HepG2 (cell line): ENCODE data around the gene C22orf15. TPM values are rescaled to one million over a fixed set of nuclear protein-coding genes. Genes with fewer than 3 reads are reported as not detected.

Source experiments
- ATAC-seq: fragments of 200-7000 bp; cut with Tn5 transposase; 3 replicates; pipeline ENCODE4 v1.9.1; 2020; ENCODE audit warnings: mild to moderate bottlenecking, moderate library complexity
- BruUV-seq: library from RNA; stranded (reverse); fragments of 400-500 nt; replicated peaks from 2 replicates; lab custom pipeline; 2021; lab: Mats Ljungman, UMichigan
- CTCF ChIA-PET: fragments of 300-600 bp; formaldehyde crosslinking; extraction: SDS; loops from one replicate; lab custom pipeline; 2021; ENCODE audit warnings: low total read pairs, inconsistent platforms, low intra/inter-chr PET ratio; lab: Yijun Ruan, JAX
- POLR2A ChIA-PET: fragments of 350-600 bp; sonication (Branson Sonifier 250); formaldehyde crosslinking; loops from one replicate; lab custom pipeline; 2020; ENCODE audit warnings: antibody characterized with exemption, inconsistent platforms; lab: Yijun Ruan, JAX
- DNase-seq: peaks from one replicate; pipeline ENCODE4 v3.0.0-alpha.2; 2015; ENCODE audit warnings: low spot score
- FAIRE-seq: peaks from 3 replicates; lab custom pipeline; 2011; peaks lifted over from hg19 to GRCh38; lab: Jason Lieb, UNC
- H2AFZ ChIP-seq: one replicate; pipeline ENCODE4 v1.6.1; 2011; ENCODE audit warnings: low read length, inconsistent platforms
- H3K27ac ChIP-seq: fragments of 300-600 bp; 3 replicates; pipeline ENCODE4 v1.8.0; 2011; ENCODE audit warnings: mixed run types, mild to moderate bottlenecking, mixed read lengths, low read length, inconsistent platforms; ENCODE audit not compliant: insufficient read depth; ENCODE audit errors: extremely low read length
- H3K27me3 ChIP-seq, 2 experiments: fragments of 200-600 bp in 1 of 2; 2 replicates in 1 of 2; 3 replicates in 1 of 2; pipeline versions ENCODE4 v1.6.0 to v1.8.0; 2011; ENCODE audit warnings: low read length in 2 of 2, mild to moderate bottlenecking in 2 of 2, moderate library complexity in 2 of 2, inconsistent platforms in 1 of 2; ENCODE audit not compliant: insufficient read depth in 2 of 2, control insufficient read depth in 1 of 2
- H3K36me3 ChIP-seq, 2 experiments: fragments of 200-600 bp in 1 of 2; replicated peaks in 1 of 2; 2 replicates in 1 of 2; 3 replicates in 1 of 2; pipeline versions ENCODE4 v1.5.1 to v1.8.0; 2011; ENCODE audit warnings: low read length in 2 of 2, inconsistent platforms in 1 of 2; ENCODE audit not compliant: insufficient read depth in 2 of 2, control insufficient read depth in 1 of 2
- H3K4me1 ChIP-seq: 2 replicates; pipeline ENCODE4 v1.5.1; 2012; ENCODE audit warnings: low read length, inconsistent platforms; ENCODE audit not compliant: insufficient read depth
- H3K4me2 ChIP-seq: 2 replicates; pipeline ENCODE4 v1.6.0; 2011; ENCODE audit warnings: low read depth, low read length, inconsistent platforms
- H3K4me3 ChIP-seq, 3 experiments: fragments of 200-600 bp in 1 of 3; sonication (generic), shearing (Covaris generic) in 1 of 3; replicated peaks in 1 of 3; 2 replicates each; pipeline ENCODE4 v1.5.1; 2011 to 2016; ENCODE audit warnings: low read length in 3 of 3, inconsistent platforms in 2 of 3, low read depth in 2 of 3, mild to moderate bottlenecking in 2 of 3, control low read depth in 1 of 3, mixed read lengths in 1 of 3; ENCODE audit not compliant: insufficient read depth in 1 of 3
- H3K79me2 ChIP-seq: one replicate; pipeline ENCODE4 v1.6.1; 2011; ENCODE audit warnings: low read length, inconsistent platforms; ENCODE audit not compliant: insufficient read depth
- H3K9ac ChIP-seq: 2 replicates; pipeline ENCODE4 v1.6.0; 2011; ENCODE audit warnings: mild to moderate bottlenecking, low read depth, low read length, inconsistent platforms; ENCODE audit not compliant: insufficient read depth
- H3K9me3 ChIP-seq: 2 replicates; pipeline ENCODE4 v1.5.1; 2012; ENCODE audit warnings: mild to moderate bottlenecking, low read length
- H4K20me1 ChIP-seq: 2 replicates; pipeline ENCODE4 v1.6.0; 2011; ENCODE audit warnings: inconsistent platforms, mild to moderate bottlenecking, low read length, moderate library complexity; ENCODE audit not compliant: insufficient read depth
- ATF1 ChIP-seq: IDR thresholded peaks from 2 replicates; pipeline ENCODE4 v1.6.1; 2016; ENCODE audit warnings: mild to moderate bottlenecking, control low read depth
- HCFC1 ChIP-seq: fragments of 150-350 bp; IDR thresholded peaks from 2 replicates; pipeline ENCODE4 v1.6.1; 2014; ENCODE audit warnings: low read depth, low read length
- MAF1 ChIP-seq: sonication (generic); formaldehyde crosslinking; IDR thresholded peaks from 2 replicates; pipeline ENCODE4 v1.5.0; 2020; ENCODE audit warnings: missing genetic modification reagents, borderline replicate concordance
- MXD4 ChIP-seq: IDR thresholded peaks from 2 replicates; pipeline ENCODE4 v1.6.1; 2016; ENCODE audit warnings: mild to moderate bottlenecking, missing biosample characterization, missing genetic modification reagents
- POLR2A ChIP-seq, 2 experiments: IDR thresholded peaks; 2 replicates each; pipeline ENCODE4 v1.6.1; 2011; ENCODE audit warnings: low read depth in 2 of 2, low read length in 2 of 2, mild to moderate bottlenecking in 1 of 2, moderate library complexity in 1 of 2; ENCODE audit not compliant: insufficient read depth in 1 of 2
- RXRB ChIP-seq: IDR thresholded peaks from 2 replicates; pipeline ENCODE4 v1.6.1; 2016; ENCODE audit warnings: borderline replicate concordance, missing genetic modification reagents, missing compliant biosample characterization
- ZFX ChIP-seq: sonication (generic); formaldehyde crosslinking; IDR thresholded peaks from 2 replicates; pipeline ENCODE4 v1.4.0; 2020; ENCODE audit warnings: mild to moderate bottlenecking, low read depth, missing genetic modification reagents, moderate library complexity
- ZNF768 ChIP-seq: sonication (generic); formaldehyde crosslinking; IDR thresholded peaks from 2 replicates; pipeline ENCODE4 v1.4.0; 2020; ENCODE audit warnings: missing genetic modification reagents
- ZNF776 ChIP-seq: sonication (generic); formaldehyde crosslinking; IDR thresholded peaks from 2 replicates; pipeline ENCODE4 v1.4.0; 2020; ENCODE audit warnings: mild to moderate bottlenecking, missing genetic modification reagents
- whole genome bisulfite sequencing: methylation state at CpG from one replicate; pipeline ENCODE4 v1.1.6; 2017; ENCODE audit warnings: low lambda C conversion rate; 5-methylcytosine and 5-hydroxymethylcytosine counted together
- in situ Hi-C: cut with HindIII; loops from 2 replicates; pipeline ENCODE4 v1.10.0; 2017; ENCODE audit warnings: low pct_unique_long_range_greater_than_20kb; ENCODE audit not compliant: extremely low pct_ligation_motif_present
- intact Hi-C: fragments of 100-400 bp; cut with micrococcal nuclease; formaldehyde crosslinking; loops from one replicate; pipeline ENCODE4 v1.10.0; 2022; ENCODE audit not compliant: unreplicated experiment
- polyA plus RNA-seq, 8 experiments: library from polyadenylated mRNA; depleted of rRNA in 3 of 8; stranded (reverse) in 7 of 8; unstranded in 1 of 8; fragments of >200 nt; fragmentation: Illumina TruSeq in 4 of 8; extraction: Trizol in 4 of 8; gene quantifications; 2 replicates each; pipeline versions ENCODE4 v1.2.1 to v1.2.3, GENCODE V29; 2011 to 2016; ENCODE audit warnings: low read depth in 4 of 8, missing spikeins in 1 of 8, mixed read lengths in 1 of 8; ENCODE audit not compliant: insufficient read depth in 1 of 8
- total RNA-seq, 5 experiments: library from RNA; depleted of rRNA; stranded (reverse); fragments of >200 nt; fragmentation: Illumina TruSeq; extraction: Trizol; gene quantifications; 2 replicates each; pipeline ENCODE4 v1.2.3, GENCODE V29; 2016; ENCODE audit warnings: low read depth in 1 of 5
- TF ChIP-seq, protein P1 (sequence below): sonication (generic); formaldehyde crosslinking; IDR thresholded peaks from 2 replicates; pipeline ENCODE4 v1.8.0; 2022; ENCODE audit warnings: mild to moderate bottlenecking, missing genetic modification reagents, moderate library complexity
- TF ChIP-seq, protein P2 (sequence below): sonication (generic); formaldehyde crosslinking; IDR thresholded peaks from 2 replicates; pipeline ENCODE4 v1.4.0; 2020; ENCODE audit warnings: missing genetic modification reagents
- TF ChIP-seq, protein P3 (sequence below): IDR thresholded peaks from 2 replicates; pipeline ENCODE4 v1.6.1; 2016

Gene C22orf15
- total and polyA plus RNA-seq, 2 of the 13 experiments (the other 11 are each of a cell fraction or from before 2014, with no cell fraction given): not detected

DNA sequence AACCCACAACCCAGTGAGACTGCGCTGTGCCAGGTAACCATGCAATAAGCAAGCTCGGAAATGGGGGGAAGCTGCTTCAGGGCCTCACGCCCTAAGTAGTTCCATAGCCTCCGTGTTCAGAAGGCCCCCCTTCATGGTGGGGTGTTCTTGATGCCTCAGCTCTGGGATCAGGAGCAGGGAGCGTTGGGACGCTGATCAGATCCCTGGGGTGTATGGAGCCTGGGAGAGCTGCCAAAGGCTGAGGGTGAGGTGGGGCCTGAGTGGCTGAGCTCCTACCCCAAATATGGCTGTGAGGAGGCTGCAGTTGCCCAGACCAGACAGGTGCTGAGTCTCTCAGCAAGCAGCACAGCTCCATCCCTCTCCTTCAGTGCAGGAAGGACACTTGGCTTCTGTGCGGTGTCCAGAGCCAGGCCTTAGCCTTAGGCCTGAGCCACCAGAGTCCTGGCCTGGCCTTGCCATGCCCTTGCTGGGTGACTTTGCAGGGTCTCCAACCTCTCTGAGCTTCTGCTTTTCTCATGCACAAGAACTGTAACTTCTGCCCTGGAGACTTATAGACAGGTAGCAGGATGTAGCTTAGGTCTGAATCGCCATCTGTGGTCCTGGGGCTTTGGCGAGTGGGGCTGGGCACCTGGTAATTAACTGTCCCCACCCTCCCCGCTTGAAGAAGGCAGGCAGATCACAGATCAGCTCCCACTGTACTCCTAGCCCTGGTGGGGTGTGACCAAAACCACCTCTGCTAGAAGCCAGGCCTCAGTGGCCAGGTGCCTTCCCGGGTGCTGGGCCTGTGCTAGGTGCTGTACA is 15.2 kb downstream of the C22orf15 start:
- ATAC-seq (no peak), FAIRE-seq (no peak), DNase-seq (no peak)
- in situ Hi-C loops: no loop called here
- intact Hi-C loops: no loop called here
- Histone ChIP-seq H3K36me3 (no peaks in the 10 kb centered on the region), H4K20me1 (no peaks in the 10 kb centered on the region), H3K4me2 (peak overlapping the region; percentile 30), H3K4me3 (no peak overlapping the region; a peak in 1 of 6 replicates)
- CTCF ChIA-PET: no interaction called here
- TF ChIP-seq MAF1 (CRISPR knock-in tag) (no peak), ZNF768 (CRISPR knock-in tag) (peak; percentile 95)
- TF ChIP-seq, all 625 proteins: peak for 1
- no peaks in the 10 kb centered on the region; a peak in 1 of 5 replicates for H3K27me3 ChIP-seq
- H2AFZ ChIP-seq: no peak overlapping the region
- no TSS peak for BruUV-seq
- H3K4me1 ChIP-seq: peaks cover 70% of the 10 kb centered on the region
- H3K27ac ChIP-seq: no peak overlapping the region
- 82% methylated on average over 5 of the region's 11 CpGs for WGBS
- POLR2A ChIA-PET: interaction anchor here (0.9 to 6.6 kb wide), 3 partner anchors 9 to 79 kb away, joined by 5 to 201 read pairs (median 10); partner anchors contain the start of genes CHCHD10 and SMARCB1
- H3K9ac ChIP-seq: no peak overlapping the region; the same call in 1 of the 2 replicates
- peaks cover 2% of the 10 kb centered on the region for H3K79me2 ChIP-seq
- H3K9me3 ChIP-seq: no peaks in the 10 kb centered on the region

DNA sequence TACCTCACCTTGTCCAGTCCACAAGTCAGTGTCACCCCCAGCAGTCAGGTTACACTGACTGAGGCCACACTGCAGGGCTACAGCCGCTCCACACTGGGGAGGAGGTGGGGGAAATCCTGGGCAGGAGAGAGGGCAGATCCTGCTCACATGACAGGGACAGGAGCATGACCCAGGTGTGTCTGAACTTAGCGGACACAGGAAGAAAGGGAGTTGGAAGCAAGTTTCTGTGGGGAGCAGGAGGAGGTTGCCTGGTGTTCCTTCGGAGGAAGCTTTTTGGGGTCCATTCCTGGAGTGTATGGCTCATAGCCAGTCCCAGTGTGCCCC is 15.7 kb downstream of the C22orf15 start:
- Histone ChIP-seq H3K4me1 (peaks cover 72% of the 10 kb centered on the region), H3K9ac (no peak overlapping the region; the same call in 1 of the 2 replicates), H2AFZ (no peak overlapping the region), H3K27ac (no peak overlapping the region), H3K4me3 (no peak overlapping the region; a peak in 1 of 6 replicates), H4K20me1 (no peaks in the 10 kb centered on the region), H3K27me3 (no peaks in the 10 kb centered on the region; a peak in 1 of 5 replicates), H3K79me2 (peaks cover under 1% of the 10 kb centered on the region), H3K4me2 (peak overlapping the region; percentile 30), H3K9me3 (no peaks in the 10 kb centered on the region), H3K36me3 (no peaks in the 10 kb centered on the region)
- BruUV-seq: no TSS peak
- peak; percentile 13 for ATAC-seq
- DNase-seq: no peak
- no CpG with 5 or more reads among the region's 3 CpGs for WGBS
- FAIRE-seq: no peak
- POLR2A ChIA-PET: interaction anchor here (0.9 to 6.6 kb wide), 3 partner anchors 9 to 78 kb away, joined by 5 to 201 read pairs (median 10); partner anchors contain the start of genes CHCHD10 and SMARCB1
- intact Hi-C loops (no loop called here), in situ Hi-C loops (no loop called here)
- CTCF ChIA-PET: no interaction called here
- TF ChIP-seq MXD4 (CRISPR knock-in tag): no peak
- TF ChIP-seq POLR2A (IDR thresholded peaks at IDR 0.05; ENCODE audit: insufficient read depth in 1 of 2, low read depth in 2 of 2, low read length in 2 of 2): 0 out of 4 replicates have a peak, but pooled peaks of 1 of the 2 experiments have one; percentile 38
- TF ChIP-seq ATF1 (CRISPR knock-in tag): no peak
- TF ChIP-seq, protein P1, sequence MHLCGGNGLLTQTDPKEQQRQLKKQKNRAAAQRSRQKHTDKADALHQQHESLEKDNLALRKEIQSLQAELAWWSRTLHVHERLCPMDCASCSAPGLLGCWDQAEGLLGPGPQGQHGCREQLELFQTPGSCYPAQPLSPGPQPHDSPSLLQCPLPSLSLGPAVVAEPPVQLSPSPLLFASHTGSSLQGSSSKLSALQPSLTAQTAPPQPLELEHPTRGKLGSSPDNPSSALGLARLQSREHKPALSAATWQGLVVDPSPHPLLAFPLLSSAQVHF (CRISPR knock-in tag): no peak
- TF ChIP-seq HCFC1: no peak
- TF ChIP-seq, protein P2, sequence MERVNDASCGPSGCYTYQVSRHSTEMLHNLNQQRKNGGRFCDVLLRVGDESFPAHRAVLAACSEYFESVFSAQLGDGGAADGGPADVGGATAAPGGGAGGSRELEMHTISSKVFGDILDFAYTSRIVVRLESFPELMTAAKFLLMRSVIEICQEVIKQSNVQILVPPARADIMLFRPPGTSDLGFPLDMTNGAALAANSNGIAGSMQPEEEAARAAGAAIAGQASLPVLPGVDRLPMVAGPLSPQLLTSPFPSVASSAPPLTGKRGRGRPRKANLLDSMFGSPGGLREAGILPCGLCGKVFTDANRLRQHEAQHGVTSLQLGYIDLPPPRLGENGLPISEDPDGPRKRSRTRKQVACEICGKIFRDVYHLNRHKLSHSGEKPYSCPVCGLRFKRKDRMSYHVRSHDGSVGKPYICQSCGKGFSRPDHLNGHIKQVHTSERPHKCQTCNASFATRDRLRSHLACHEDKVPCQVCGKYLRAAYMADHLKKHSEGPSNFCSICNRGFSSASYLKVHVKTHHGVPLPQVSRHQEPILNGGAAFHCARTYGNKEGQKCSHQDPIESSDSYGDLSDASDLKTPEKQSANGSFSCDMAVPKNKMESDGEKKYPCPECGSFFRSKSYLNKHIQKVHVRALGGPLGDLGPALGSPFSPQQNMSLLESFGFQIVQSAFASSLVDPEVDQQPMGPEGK (CRISPR knock-in tag): peak; percentile 25; the same call in 1 of the 2 replicates
- TF ChIP-seq, protein P3, sequence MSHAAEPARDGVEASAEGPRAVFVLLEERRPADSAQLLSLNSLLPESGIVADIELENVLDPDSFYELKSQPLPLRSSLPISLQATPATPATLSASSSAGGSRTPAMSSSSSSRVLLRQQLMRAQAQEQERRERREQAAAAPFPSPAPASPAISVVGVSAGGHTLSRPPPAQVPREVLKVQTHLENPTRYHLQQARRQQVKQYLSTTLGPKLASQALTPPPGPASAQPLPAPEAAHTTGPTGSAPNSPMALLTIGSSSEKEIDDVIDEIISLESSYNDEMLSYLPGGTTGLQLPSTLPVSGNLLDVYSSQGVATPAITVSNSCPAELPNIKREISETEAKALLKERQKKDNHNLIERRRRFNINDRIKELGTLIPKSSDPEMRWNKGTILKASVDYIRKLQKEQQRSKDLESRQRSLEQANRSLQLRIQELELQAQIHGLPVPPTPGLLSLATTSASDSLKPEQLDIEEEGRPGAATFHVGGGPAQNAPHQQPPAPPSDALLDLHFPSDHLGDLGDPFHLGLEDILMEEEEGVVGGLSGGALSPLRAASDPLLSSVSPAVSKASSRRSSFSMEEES (CRISPR knock-in tag): 0 out of 2 replicates have a peak, but pooled peaks have one; percentile 62
- TF ChIP-seq ZNF776 (CRISPR knock-in tag): no peak
- TF ChIP-seq ZFX (CRISPR knock-in tag): peak; percentile 38
- TF ChIP-seq RXRB (CRISPR knock-in tag): 0 out of 2 replicates have a peak, but pooled peaks have one; percentile 17
